HEK293 (cell line): ENCODE results near the gene FEV.

ENCODE experiments used
- BCL6B ChIP-seq: fragments of 450-650 bp; formaldehyde crosslinking; IDR thresholded peaks from 2 replicates; pipeline ENCODE4 v1.5.1; 2017; ENCODE audit warnings: missing biosample characterization, missing genetic modification characterization
- CTCF ChIP-seq: fragments of 450-650 bp; formaldehyde crosslinking; IDR thresholded peaks from 2 replicates; pipeline ENCODE4 v1.5.1; 2016; ENCODE audit warnings: missing biosample characterization, missing genetic modification characterization
- ZNF585B ChIP-seq: fragments of 450-650 bp; formaldehyde crosslinking; IDR thresholded peaks from 2 replicates; pipeline ENCODE4 v1.5.1; 2016; ENCODE audit warnings: missing biosample characterization, missing genetic modification characterization
- ZSCAN30 ChIP-seq: fragments of 450-650 bp; IDR thresholded peaks from 2 replicates; pipeline ENCODE4 v1.5.1; 2018; ENCODE audit warnings: missing biosample characterization, mild to moderate bottlenecking, missing genetic modification characterization, moderate library complexity

GRCh38 chr2:218992703-218993344 lies 7.8 kb upstream of the FEV start:
- no peak for TF ChIP-seq ZSCAN30 (tag by site-specific recombination)
- TF ChIP-seq BCL6B (tag by site-specific recombination): no peak
- TF ChIP-seq ZNF585B (tag by site-specific recombination): no peak
- TF ChIP-seq CTCF (tag by site-specific recombination): no peak
